Ectodermal cell (in vitro differentiated cells): ENCODE data around the gene LMTK2.
"Not testable (repeated sequence)": the region's sequence is repeated elsewhere in the genome, so short reads cannot be mapped to it uniquely, and the experiment has no call there.

Experiments used
- H3K27ac ChIP-seq: 2 replicates; pipeline ENCODE4 v1.7.0; 2013; ENCODE audit warnings: mild to moderate bottlenecking, low read depth, low read length; ENCODE audit not compliant: insufficient read depth, poor library complexity, severe bottlenecking
- H3K27me3 ChIP-seq: 2 replicates; pipeline ENCODE4 v1.7.0; 2013; ENCODE audit warnings: mild to moderate bottlenecking, low read length; ENCODE audit not compliant: insufficient read depth, control insufficient read depth, poor library complexity, severe bottlenecking
- H3K36me3 ChIP-seq: one replicate; pipeline ENCODE4 v1.7.0; 2013; ENCODE audit warnings: low read length; ENCODE audit not compliant: control insufficient read depth, insufficient read depth
- H3K4me1 ChIP-seq: one replicate; pipeline ENCODE4 v1.7.0; 2013; ENCODE audit warnings: low read length; ENCODE audit not compliant: control insufficient read depth, insufficient read depth
- H3K4me3 ChIP-seq: 2 replicates; pipeline ENCODE4 v1.7.0; 2013; ENCODE audit warnings: low read depth, low read length, control low read depth; ENCODE audit not compliant: insufficient read depth
- H3K9me3 ChIP-seq: 2 replicates; pipeline ENCODE4 v1.7.0; 2013; ENCODE audit warnings: mild to moderate bottlenecking, low read length, moderate library complexity; ENCODE audit not compliant: control insufficient read depth
- WGBS, 2 experiments: methylation state at CpG; one replicate each; pipeline ENCODE4 v1.1.7; 2013; ENCODE audit warnings: missing lambda C conversion rate in 2 of 2; 5-methylcytosine and 5-hydroxymethylcytosine counted together

The LMTK2 gene

DNA sequence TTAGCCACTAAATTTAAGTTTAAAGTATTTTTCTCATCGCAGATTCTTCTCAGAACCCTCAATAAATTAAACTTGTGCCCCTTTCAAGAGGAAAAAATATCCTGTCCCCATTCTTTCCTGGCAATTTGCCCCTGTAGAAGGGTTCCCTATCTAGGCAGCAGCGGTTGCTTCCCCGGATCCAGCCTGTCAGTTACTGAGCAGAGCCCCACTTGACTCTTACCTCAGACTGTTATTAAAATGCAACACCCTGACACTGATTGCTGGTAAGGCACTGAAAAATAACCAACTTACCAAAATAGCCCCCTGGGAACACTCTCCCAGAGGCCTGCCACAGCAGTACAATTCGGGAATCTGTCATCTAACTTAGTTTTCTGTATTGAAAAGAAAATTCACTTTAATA, 13.9 kb downstream of the LMTK2 start:
- Histone ChIP-seq H3K27me3 (no peaks in the 10 kb centered on the region), H3K4me1 (no peaks in the 10 kb centered on the region), H3K9me3 (no peaks in the 10 kb centered on the region), H3K27ac (no peak overlapping the region), H3K4me3 (no peak overlapping the region), H3K36me3 (no peaks in the 10 kb centered on the region)
- WGBS, 2 experiments = 94% methylated on average over 4 of the region's 4 CpGs

GRCh38 chr7:98121388-98121787, 14.7 kb downstream of the LMTK2 start:
- H3K27ac ChIP-seq, H3K9me3 ChIP-seq, H3K27me3 ChIP-seq, H3K4me3 ChIP-seq, H3K36me3 ChIP-seq, H3K4me1 ChIP-seq: not testable (repeated sequence)
- 89 to 96% methylated on average over 7 of the region's 7 CpGs for WGBS, 2 experiments

DNA sequence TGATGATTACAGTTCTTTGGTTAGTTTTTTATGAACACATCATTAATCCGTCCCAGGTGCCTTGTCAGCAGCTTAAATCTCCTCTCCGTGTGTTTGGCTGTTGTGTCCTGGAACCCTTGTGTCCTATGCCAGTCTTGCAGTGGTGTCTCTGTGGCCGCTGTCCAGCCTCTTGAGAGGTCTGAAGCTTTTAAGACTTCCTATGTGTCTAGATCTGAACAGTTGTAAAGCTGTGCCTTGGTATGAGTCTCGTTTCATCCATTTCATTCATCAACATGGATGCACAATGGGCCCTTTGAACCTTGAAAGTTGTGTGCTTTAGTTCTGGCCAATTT, 16.7 kb downstream of the LMTK2 start:
- 91 to 94% methylated on average over 4 of the region's 4 CpGs for WGBS, 2 experiments

GRCh38 chr7:98125759-98126158, 19.1 kb downstream of the LMTK2 start:
- Histone ChIP-seq H3K36me3 (no peaks in the 10 kb centered on the region), H3K27ac (no peak overlapping the region), H3K4me1 (peaks cover under 1% of the 10 kb centered on the region), H3K4me3 (no peak overlapping the region), H3K9me3 (no peaks in the 10 kb centered on the region), H3K27me3 (no peaks in the 10 kb centered on the region)
- 95 to 96% methylated on average over 6 of the region's 6 CpGs for WGBS, 2 experiments

More for the DNA sequence above, 16.7 kb downstream of the LMTK2 start:
- no peak overlapping the region for H3K27ac ChIP-seq
- H3K36me3 ChIP-seq = no peaks in the 10 kb centered on the region
- no peaks in the 10 kb centered on the region for H3K9me3 ChIP-seq
- H3K4me1 ChIP-seq = no peaks in the 10 kb centered on the region
- H3K27me3 ChIP-seq = no peaks in the 10 kb centered on the region
- H3K4me3 ChIP-seq = no peak overlapping the region

GRCh38 chr7:98126311-98127142, 19.9 kb downstream of the LMTK2 start:
- Histone ChIP-seq H3K4me3 (no peak overlapping the region), H3K27me3 (no peaks in the 10 kb centered on the region), H3K27ac (no peak overlapping the region), H3K4me1 (peaks cover 8% of the 10 kb centered on the region), H3K36me3 (no peaks in the 10 kb centered on the region), H3K9me3 (no peaks in the 10 kb centered on the region)
- 96% methylated on average over 11 to 12 of the region's 13 CpGs for WGBS, 2 experiments

GRCh38 chr7:98128346-98128745, 21.7 kb downstream of the LMTK2 start:
- Histone ChIP-seq H3K4me1 (peaks cover 8% of the 10 kb centered on the region), H3K27ac (no peak overlapping the region), H3K27me3 (peaks cover 4% of the 10 kb centered on the region), H3K9me3 (no peaks in the 10 kb centered on the region), H3K4me3 (no peak overlapping the region), H3K36me3 (no peaks in the 10 kb centered on the region)
- WGBS, 2 experiments = 92 to 93% methylated on average over 8 of the region's 8 CpGs

GRCh38 chr7:98130959-98131358, 24.3 kb downstream of the LMTK2 start:
- H3K27me3 ChIP-seq = peaks cover 9% of the 10 kb centered on the region
- WGBS, 2 experiments = 85 to 91% methylated on average over 3 of the region's 4 CpGs
- no peak overlapping the region for H3K4me3 ChIP-seq
- H3K27ac ChIP-seq = no peak overlapping the region
- no peaks in the 10 kb centered on the region for H3K36me3 ChIP-seq
- no peaks in the 10 kb centered on the region for H3K9me3 ChIP-seq
- peaks cover 8% of the 10 kb centered on the region for H3K4me1 ChIP-seq

- 84 to 85% methylated on average over 4 of the region's 4 CpGs for WGBS, 2 experiments
- Histone ChIP-seq H3K4me3 (no peak overlapping the region), H3K36me3 (peaks cover 6% of the 10 kb centered on the region), H3K27me3 (peaks cover 9% of the 10 kb centered on the region), H3K9me3 (no peaks in the 10 kb centered on the region), H3K27ac (no peak overlapping the region), H3K4me1 (peaks cover 8% of the 10 kb centered on the region)
These were observed 26.5 kb downstream of the LMTK2 start for GRCh38 chr7:98133181-98133580.

DNA sequence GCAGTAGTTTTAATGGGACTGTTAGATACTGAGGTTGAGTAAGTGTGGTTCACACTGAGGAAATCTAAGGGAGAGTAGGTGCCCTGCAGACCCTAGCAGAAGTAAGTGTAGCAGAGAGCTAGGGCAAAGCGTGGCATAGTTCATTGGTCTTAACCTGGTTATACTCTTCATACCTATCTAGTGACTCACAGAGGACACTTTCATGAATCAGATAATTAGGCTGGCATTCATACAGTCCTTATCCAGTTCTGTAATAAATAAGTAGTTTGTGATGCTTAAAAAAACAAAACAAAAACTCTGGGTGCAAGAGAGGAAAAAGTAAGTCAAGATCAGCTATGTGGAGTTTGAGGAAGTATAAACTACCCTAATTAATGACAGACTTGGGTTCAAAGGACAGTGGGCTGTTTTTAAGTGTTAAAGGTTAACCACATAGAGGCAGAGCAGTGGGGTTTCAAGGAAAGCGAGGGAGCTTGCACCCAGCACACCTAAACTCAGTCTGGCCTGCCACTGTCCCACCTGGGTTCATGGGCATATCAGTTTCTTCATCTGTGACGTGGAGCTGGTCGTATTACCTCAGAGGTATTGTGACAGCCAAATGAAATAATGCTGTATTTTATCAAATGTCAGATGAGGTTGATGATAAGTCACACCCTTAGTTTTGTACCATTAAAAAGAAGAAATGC, 27.1 kb downstream of the LMTK2 start:
- no peak overlapping the region for H3K27ac ChIP-seq
- no peak overlapping the region for H3K4me3 ChIP-seq
- peaks cover 8% of the 10 kb centered on the region for H3K4me1 ChIP-seq
- H3K36me3 ChIP-seq = peaks cover 11% of the 10 kb centered on the region
- peaks cover 9% of the 10 kb centered on the region for H3K27me3 ChIP-seq
- 89 to 91% methylated on average over 4 of the region's 4 CpGs for WGBS, 2 experiments
- H3K9me3 ChIP-seq = no peaks in the 10 kb centered on the region

GRCh38 chr7:98134420-98135228, 28.0 kb downstream of the LMTK2 start:
- Histone ChIP-seq H3K9me3 (no peaks in the 10 kb centered on the region), H3K36me3 (peaks cover 11% of the 10 kb centered on the region), H3K4me1 (peaks cover 8% of the 10 kb centered on the region), H3K4me3 (no peak overlapping the region), H3K27ac (no peak overlapping the region), H3K27me3 (peaks cover 9% of the 10 kb centered on the region)
- 67 to 68% methylated on average over 9 of the region's 9 CpGs for WGBS, 2 experiments
